WTC11 (cell line): ENCODE results near the gene ZBP1.

ENCODE experiments used
- TP53 ChIP-seq: sonication (generic); formaldehyde crosslinking; IDR thresholded peaks from 2 replicates; pipeline ENCODE4 v1.8.1; 2023; ENCODE audit warnings: mild to moderate bottlenecking, missing genetic modification reagents
- ZNF121 ChIP-seq: sonication (generic); formaldehyde crosslinking; IDR thresholded peaks from 2 replicates; pipeline ENCODE4 v1.8.0; 2023; ENCODE audit warnings: missing genetic modification reagents
- TF ChIP-seq, protein P1 (sequence below): fragments of 200-600 bp; IDR thresholded peaks from 2 replicates; pipeline ENCODE4 v1.8.0; 2022; ENCODE audit warnings: antibody characterized with exemption
- TF ChIP-seq, protein P2 (sequence below): sonication (generic); formaldehyde crosslinking; IDR thresholded peaks from 2 replicates; pipeline ENCODE4 v1.8.0; 2022; ENCODE audit warnings: mild to moderate bottlenecking, missing genetic modification reagents
- TF ChIP-seq, protein P3 (sequence below): sonication (generic); formaldehyde crosslinking; IDR thresholded peaks from 2 replicates; pipeline ENCODE4 v1.8.0; 2022; ENCODE audit warnings: missing genetic modification reagents
- TF ChIP-seq, protein P4 (sequence below): sonication (generic); formaldehyde crosslinking; conservative IDR thresholded peaks from 2 replicates; pipeline ENCODE4 v1.8.1; 2022; ENCODE audit warnings: mild to moderate bottlenecking, missing genetic modification reagents
- TF ChIP-seq, protein P5 (sequence below): fragments of 250-450 bp; sonication (Bioruptor Pico); IDR thresholded peaks from 2 replicates; pipeline ENCODE4 v2.1.2; 2022; ENCODE audit warnings: mild to moderate bottlenecking, moderate library complexity

DNA sequence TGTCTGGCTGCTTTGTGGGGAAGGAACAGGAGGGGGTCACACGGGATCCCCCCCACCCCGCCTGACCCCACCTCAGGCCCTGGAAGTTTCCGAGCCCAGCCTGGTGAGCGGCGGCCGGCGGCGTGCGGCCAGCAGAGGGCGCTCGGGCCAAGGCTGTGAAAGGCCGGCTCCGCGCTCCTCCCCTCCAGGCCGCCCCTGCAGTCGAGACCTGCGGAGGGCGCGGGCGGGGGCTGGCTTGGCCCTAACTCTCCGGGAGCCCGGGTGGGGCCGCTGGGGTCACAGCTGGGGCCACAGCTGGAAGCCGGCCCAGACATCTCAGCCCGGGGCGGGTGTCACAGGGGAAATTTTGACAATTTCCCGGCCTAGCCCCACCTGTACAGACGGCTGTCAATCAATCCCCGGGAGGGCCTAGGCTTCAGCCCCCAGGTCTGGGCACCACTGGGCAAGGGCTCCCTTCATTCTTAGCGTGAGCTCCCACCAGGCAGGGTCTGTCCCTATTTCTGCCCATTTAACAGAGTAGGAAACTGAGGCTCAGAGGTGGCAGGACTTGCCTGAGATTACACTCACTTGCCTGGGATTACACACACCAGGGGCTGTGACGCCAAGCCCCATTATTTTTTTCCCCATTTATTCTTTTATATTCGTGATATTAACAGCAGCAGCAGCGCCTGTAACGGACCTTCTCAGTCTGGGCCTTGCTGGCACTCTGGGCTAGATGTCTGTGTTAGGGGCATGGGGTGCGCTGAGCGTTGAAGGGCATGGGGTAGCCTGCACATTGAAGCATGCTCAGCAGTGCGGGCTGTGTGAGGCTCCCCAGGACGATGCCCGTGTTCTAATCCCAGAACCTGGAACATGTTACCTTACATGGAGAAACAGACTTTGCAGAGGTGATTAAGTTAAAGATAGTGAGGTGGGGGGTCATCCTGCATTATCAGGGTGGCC is 23.0 kb downstream of the ZBP1 start:
- TF ChIP-seq, protein P1, sequence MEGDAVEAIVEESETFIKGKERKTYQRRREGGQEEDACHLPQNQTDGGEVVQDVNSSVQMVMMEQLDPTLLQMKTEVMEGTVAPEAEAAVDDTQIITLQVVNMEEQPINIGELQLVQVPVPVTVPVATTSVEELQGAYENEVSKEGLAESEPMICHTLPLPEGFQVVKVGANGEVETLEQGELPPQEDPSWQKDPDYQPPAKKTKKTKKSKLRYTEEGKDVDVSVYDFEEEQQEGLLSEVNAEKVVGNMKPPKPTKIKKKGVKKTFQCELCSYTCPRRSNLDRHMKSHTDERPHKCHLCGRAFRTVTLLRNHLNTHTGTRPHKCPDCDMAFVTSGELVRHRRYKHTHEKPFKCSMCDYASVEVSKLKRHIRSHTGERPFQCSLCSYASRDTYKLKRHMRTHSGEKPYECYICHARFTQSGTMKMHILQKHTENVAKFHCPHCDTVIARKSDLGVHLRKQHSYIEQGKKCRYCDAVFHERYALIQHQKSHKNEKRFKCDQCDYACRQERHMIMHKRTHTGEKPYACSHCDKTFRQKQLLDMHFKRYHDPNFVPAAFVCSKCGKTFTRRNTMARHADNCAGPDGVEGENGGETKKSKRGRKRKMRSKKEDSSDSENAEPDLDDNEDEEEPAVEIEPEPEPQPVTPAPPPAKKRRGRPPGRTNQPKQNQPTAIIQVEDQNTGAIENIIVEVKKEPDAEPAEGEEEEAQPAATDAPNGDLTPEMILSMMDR: peak; percentile 88
- TF ChIP-seq, protein P2, sequence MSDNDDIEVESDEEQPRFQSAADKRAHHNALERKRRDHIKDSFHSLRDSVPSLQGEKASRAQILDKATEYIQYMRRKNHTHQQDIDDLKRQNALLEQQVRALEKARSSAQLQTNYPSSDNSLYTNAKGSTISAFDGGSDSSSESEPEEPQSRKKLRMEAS (CRISPR knock-in tag): no peak
- TF ChIP-seq TP53 (CRISPR knock-in tag) (no peak), ZNF121 (CRISPR knock-in tag) (no peak)
- TF ChIP-seq, protein P3, sequence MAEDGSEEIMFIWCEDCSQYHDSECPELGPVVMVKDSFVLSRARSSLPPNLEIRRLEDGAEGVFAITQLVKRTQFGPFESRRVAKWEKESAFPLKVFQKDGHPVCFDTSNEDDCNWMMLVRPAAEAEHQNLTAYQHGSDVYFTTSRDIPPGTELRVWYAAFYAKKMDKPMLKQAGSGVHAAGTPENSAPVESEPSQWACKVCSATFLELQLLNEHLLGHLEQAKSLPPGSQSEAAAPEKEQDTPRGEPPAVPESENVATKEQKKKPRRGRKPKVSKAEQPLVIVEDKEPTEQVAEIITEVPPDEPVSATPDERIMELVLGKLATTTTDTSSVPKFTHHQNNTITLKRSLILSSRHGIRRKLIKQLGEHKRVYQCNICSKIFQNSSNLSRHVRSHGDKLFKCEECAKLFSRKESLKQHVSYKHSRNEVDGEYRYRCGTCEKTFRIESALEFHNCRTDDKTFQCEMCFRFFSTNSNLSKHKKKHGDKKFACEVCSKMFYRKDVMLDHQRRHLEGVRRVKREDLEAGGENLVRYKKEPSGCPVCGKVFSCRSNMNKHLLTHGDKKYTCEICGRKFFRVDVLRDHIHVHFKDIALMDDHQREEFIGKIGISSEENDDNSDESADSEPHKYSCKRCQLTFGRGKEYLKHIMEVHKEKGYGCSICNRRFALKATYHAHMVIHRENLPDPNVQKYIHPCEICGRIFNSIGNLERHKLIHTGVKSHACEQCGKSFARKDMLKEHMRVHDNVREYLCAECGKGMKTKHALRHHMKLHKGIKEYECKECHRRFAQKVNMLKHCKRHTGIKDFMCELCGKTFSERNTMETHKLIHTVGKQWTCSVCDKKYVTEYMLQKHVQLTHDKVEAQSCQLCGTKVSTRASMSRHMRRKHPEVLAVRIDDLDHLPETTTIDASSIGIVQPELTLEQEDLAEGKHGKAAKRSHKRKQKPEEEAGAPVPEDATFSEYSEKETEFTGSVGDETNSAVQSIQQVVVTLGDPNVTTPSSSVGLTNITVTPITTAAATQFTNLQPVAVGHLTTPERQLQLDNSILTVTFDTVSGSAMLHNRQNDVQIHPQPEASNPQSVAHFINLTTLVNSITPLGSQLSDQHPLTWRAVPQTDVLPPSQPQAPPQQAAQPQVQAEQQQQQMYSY (CRISPR knock-in tag): no peak
- TF ChIP-seq, protein P4, sequence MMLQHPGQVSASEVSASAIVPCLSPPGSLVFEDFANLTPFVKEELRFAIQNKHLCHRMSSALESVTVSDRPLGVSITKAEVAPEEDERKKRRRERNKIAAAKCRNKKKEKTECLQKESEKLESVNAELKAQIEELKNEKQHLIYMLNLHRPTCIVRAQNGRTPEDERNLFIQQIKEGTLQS (CRISPR knock-in tag): no peak
- TF ChIP-seq, protein P5, sequence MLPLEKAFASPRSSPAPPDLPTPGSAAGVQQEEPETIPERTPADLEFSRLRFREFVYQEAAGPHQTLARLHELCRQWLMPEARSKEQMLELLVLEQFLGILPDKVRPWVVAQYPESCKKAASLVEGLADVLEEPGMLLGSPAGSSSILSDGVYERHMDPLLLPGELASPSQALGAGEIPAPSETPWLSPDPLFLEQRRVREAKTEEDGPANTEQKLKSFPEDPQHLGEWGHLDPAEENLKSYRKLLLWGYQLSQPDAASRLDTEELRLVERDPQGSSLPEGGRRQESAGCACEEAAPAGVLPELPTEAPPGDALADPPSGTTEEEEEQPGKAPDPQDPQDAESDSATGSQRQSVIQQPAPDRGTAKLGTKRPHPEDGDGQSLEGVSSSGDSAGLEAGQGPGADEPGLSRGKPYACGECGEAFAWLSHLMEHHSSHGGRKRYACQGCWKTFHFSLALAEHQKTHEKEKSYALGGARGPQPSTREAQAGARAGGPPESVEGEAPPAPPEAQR (CRISPR knock-in tag): no peak
